ENCODE data around the gene TXNDC17.
A peak's percentile ranks its signal among the peaks of the same experiment; 100 is the strongest.

The TXNDC17 gene

DNA sequence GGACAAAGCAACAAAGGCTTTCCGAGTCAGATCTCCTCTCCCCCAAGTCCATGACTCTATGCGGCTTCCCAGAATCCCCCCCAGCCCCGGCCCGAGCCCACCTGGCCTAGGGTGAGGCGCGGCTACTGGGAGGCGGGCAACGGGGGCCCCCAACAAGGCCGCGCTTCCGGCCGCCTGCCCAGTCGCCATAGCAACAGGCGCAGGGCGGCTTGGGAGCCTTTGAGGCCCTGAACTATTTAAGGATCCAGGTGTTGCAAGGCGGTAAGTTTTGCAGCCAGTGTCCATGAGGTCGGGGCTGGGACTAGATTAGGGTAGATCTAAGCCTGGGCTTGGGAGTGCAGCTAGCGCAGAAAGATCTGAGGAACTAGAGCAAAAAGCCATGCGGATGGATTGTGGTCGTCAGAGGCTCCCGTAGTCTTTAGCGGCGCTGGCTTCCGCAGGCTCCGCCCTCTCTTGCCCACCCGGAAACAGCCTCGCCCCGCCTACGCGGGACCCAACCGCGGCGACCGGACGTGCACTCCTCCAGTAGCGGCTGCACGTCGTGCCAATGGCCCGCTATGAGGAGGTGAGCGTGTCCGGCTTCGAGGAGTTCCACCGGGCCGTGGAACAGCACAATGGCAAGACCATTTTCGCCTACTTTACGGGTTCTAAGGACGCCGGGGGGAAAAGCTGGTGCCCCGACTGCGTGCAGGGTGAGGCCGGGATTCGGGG lies at the start of gene TXNDC17, which contains the start of gene KIAA0753 (continued):
- TF ChIP-seq, protein P1, sequence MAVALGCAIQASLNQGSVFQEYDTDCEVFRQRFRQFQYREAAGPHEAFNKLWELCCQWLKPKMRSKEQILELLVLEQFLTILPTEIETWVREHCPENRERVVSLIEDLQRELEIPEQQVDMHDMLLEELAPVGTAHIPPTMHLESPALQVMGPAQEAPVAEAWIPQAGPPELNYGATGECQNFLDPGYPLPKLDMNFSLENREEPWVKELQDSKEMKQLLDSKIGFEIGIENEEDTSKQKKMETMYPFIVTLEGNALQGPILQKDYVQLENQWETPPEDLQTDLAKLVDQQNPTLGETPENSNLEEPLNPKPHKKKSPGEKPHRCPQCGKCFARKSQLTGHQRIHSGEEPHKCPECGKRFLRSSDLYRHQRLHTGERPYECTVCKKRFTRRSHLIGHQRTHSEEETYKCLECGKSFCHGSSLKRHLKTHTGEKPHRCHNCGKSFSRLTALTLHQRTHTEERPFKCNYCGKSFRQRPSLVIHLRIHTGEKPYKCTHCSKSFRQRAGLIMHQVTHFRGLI (tag by site-specific recombination; IDR thresholded peaks at IDR 0.05), result no peak
- TF ChIP-seq ZNF23 (tag by site-specific recombination; IDR thresholded peaks at IDR 0.05; ENCODE audit: borderline replicate concordance), result no peak
- TF ChIP-seq INSM2 (tag by site-specific recombination; IDR thresholded peaks at IDR 0.05), result peak; percentile 41; the same call in 1 of the 2 replicates
- no peak for TF ChIP-seq ZNF791 (tag by site-specific recombination; IDR thresholded peaks at IDR 0.05)
- TF ChIP-seq ZBTB1 (tag by site-specific recombination; IDR thresholded peaks at IDR 0.05), result no peak
- peak; percentile 93 for TF ChIP-seq ZNF660 (tag by site-specific recombination; IDR thresholded peaks at IDR 0.05)
- peak; percentile 83; the same call in 1 of the 2 replicates for TF ChIP-seq KLF7 (tag by site-specific recombination; IDR thresholded peaks at IDR 0.05; ENCODE audit: borderline replicate concordance)
- 0 out of 2 replicates have a peak, but pooled peaks have one; percentile 87 for TF ChIP-seq ZFP37 (tag by site-specific recombination; IDR thresholded peaks at IDR 0.05)
- no peak for TF ChIP-seq ZNF354C (tag by site-specific recombination; IDR thresholded peaks at IDR 0.05; ENCODE audit: borderline replicate concordance, low read depth)
- no peak for TF ChIP-seq ZNF214 (tag by site-specific recombination; IDR thresholded peaks at IDR 0.05; ENCODE audit: borderline replicate concordance)
- TF ChIP-seq ZNF664 (tag by site-specific recombination; IDR thresholded peaks at IDR 0.05), result 0 out of 2 replicates have a peak, but pooled peaks have one; percentile 28
- no peak for TF ChIP-seq ZNF645 (tag by site-specific recombination; IDR thresholded peaks at IDR 0.05)
- TF ChIP-seq, protein P2, sequence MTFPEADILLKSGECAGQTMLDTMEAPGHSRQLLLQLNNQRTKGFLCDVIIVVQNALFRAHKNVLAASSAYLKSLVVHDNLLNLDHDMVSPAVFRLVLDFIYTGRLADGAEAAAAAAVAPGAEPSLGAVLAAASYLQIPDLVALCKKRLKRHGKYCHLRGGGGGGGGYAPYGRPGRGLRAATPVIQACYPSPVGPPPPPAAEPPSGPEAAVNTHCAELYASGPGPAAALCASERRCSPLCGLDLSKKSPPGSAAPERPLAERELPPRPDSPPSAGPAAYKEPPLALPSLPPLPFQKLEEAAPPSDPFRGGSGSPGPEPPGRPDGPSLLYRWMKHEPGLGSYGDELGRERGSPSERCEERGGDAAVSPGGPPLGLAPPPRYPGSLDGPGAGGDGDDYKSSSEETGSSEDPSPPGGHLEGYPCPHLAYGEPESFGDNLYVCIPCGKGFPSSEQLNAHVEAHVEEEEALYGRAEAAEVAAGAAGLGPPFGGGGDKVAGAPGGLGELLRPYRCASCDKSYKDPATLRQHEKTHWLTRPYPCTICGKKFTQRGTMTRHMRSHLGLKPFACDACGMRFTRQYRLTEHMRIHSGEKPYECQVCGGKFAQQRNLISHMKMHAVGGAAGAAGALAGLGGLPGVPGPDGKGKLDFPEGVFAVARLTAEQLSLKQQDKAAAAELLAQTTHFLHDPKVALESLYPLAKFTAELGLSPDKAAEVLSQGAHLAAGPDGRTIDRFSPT (tag by site-specific recombination; IDR thresholded peaks at IDR 0.05), result peak; percentile 81
- 0 out of 2 replicates have a peak, but pooled peaks have one; percentile 17 for TF ChIP-seq PRDM4 (tag by site-specific recombination; IDR thresholded peaks at IDR 0.05)
- no peak for TF ChIP-seq ZNF768 (tag by site-specific recombination; IDR thresholded peaks at IDR 0.05)
- peak; percentile 19; the same call in 1 of the 2 replicates for TF ChIP-seq ZBTB7A (tag by site-specific recombination; IDR thresholded peaks at IDR 0.05; ENCODE audit: low read depth)
- peak; percentile 92 for TF ChIP-seq ZNF341 (tag by site-specific recombination; IDR thresholded peaks at IDR 0.05; ENCODE audit: low read depth)
- no peak for TF ChIP-seq ZNF292 (tag by site-specific recombination; IDR thresholded peaks at IDR 0.05; ENCODE audit: borderline replicate concordance, low read depth)
- 0 out of 2 replicates have a peak, but pooled peaks have one; percentile 65 for TF ChIP-seq ZNF501 (tag by site-specific recombination; IDR thresholded peaks at IDR 0.05)
- TF ChIP-seq ZNF239 (tag by site-specific recombination; IDR thresholded peaks at IDR 0.05), result no peak
- TF ChIP-seq EGR2 (tag by site-specific recombination; IDR thresholded peaks at IDR 0.05; ENCODE audit: low read depth), result peak; percentile 77
- TF ChIP-seq ZNF133 (tag by site-specific recombination; IDR thresholded peaks at IDR 0.05), result no peak
- no peak for TF ChIP-seq ZNF132 (tag by site-specific recombination; IDR thresholded peaks at IDR 0.05; ENCODE audit: borderline replicate concordance)
- peak; percentile 91 for TF ChIP-seq ZNF335 (tag by site-specific recombination; conservative IDR thresholded peaks at IDR 0.05)
- peak; percentile 92 for TF ChIP-seq GLIS2 (tag by site-specific recombination; IDR thresholded peaks at IDR 0.05)
- TF ChIP-seq ZNF600 (tag by site-specific recombination; IDR thresholded peaks at IDR 0.05), result 0 out of 2 replicates have a peak, but pooled peaks have one; percentile 66
- peak; percentile 74; the same call in 1 of the 2 replicates for TF ChIP-seq ZNF324 (tag by site-specific recombination; IDR thresholded peaks at IDR 0.05)
- TF ChIP-seq PATZ1 (tag by site-specific recombination; IDR thresholded peaks at IDR 0.05), result peak; percentile 96
